NCI-H82 (cell line): ENCODE measurements around the gene ADGRD1.
A peak's percentile ranks its signal among the peaks of the same experiment; 100 is the strongest.

Source experiments
- DNase-seq: peaks from one replicate; lab custom pipeline; 2025; lab: John Stamatoyannopoulos, UW

ADGRD1 gene

DNA sequence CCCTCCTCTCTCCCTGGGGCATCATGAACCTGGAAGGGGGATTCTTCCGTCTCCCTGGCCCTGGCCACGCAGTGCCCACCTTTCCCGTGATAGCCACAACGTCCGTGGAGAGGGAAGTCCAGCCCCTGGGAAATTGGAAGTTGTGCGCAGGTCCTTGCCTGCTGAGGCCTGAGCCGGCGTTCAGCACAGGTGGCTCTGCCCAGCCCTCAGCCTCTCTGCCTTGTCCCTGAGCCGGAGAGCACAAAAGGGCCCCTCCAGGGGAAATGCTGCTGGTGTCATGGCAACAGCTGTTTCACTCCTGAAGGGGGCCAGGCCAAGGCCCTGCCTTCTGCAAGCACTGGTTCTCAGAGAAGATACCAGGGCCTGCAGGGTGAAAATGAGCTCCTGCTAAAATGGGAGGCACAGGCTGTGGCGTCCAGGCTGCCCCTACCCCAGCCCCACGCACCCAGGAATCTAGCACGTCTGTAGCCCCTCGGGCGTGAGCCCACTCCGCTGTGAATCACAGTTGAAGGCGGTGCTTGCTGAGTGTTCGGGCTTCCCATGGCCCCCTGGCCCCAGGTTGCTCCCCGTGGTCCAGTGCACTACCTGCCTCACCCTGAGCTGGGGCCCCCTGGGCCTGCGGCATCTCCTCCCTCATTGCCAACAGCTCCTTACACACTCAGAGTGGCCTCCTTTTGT lies 149.4 kb downstream of the ADGRD1 start:
- peak; percentile 13 for DNase-seq

DNA sequence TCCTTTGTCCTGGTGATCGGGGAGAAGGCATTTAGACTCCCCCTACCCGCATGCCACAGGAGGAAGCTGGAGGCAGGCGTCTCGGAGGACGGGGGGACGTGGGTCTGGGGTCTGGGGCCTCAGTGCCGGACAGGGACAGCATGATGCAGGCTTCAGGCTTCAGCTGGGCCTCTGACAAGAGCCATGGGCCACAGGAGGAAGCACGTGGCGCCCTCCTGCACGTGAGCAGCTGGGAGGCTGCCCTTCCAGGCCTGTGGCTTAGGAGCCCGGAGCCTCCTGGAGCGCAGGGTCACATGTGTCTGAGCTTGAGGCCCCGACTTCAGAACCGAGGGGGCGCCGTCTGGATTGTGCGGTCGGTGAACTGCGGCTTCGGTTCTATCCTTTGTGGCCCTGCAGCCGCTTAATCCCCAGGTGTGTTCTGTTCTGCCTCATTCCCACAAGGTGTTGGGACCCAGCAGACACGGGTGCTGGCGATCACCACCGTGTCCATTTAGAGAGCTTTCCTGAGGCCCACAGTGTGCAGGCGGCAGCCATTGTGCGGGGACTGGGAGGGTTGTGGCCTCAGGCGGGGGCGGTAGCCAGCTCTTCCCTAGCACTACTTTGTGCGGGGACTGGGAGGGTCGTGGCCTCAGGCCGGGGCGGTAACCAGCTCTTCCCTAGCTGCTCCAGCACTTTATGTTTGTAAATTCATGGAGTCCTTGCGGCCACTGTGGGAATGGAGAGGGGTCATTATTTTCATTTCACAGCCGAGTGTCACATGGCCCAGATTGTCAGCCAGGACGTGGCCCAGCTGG lies 150.2 kb downstream of the ADGRD1 start:
- no peak for DNase-seq

DNA sequence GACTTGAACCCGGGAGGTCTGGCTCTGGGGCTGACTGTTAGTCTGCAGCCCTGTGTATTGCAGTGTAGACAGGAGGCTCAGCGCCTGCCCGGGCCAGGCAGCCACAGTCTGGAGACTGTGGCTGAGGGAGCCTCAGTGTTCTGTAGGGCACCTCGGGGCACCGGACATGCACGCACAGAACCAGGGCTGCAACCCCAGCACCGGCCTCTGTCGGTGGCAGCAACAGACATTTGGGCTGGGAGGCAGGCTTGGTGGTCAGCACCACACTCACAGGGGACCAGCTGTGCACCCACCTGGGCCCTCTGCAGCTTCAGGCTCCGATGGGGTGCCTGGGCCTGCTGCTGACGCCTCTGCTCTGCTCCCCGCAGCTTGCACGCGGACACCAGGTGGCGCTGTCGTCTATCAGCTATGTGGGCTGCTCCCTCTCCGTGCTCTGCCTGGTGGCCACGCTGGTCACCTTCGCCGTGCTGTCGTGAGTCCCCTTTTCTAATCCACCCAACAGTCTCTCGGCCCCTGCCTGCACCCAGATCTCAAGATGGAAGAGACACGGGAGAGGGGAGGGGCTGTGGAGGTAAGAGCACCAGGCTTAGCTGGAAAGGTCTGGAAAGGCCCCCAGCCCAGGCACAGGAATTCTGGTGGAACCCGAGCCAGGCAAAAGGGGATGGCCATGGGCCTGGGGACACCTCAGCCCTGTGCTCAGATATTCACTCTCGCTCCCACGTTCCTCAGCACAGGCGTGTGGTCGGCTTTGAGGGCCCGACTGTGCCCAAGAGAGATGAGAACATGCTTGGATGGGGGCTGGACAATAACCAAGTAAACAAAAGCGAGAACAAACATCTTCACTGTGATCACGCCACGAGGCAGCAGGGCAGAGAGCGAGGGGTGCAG lies 151.0 kb downstream of the ADGRD1 start:
- DNase-seq, result peak; percentile 93

DNA sequence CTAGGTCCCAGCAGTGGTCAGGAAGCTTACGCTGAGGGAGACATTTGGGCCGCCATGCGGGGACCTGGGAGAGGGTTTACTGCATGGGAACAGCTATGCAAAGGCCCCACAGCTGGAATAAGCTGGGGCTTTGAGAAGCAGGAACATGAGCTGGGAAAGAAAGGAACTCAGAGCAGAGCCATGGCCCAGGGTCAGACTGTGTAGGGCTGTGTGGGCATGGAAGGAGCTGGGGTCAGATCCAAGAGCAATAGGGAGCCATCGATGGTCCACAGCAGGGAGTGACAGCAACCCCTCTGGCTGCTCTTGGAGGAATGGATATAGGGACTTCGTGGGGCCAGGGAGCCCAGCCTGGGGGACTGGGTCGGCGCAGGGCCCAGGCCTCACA lies 151.6 kb downstream of the ADGRD1 start:
- DNase-seq, result no peak

DNA sequence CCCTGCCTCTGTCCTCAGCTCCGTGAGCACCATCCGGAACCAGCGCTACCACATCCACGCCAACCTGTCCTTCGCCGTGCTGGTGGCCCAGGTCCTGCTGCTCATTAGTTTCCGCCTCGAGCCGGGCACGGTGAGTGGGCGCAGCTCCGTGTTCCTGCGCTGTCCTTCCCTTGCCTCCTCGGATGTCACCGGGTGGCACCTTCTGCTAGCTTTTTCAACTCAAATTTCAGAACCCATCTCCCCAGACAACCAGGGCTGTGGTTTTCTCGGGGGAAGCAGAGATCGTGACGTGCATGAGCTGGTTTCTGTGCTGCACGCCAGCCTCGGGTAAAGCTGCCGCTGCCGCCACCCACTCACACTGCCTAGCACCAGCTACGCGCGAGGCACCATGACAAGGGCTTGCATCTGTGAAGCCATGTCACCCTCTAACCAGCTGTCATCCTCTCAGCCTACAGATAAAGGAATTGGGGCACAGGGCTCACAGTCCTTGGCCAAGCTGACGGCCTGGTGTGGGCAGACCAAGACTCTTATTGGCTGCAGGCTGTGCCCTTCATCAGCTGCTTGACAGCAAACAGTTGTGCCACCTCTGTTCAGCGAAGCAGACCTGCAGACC lies 152.1 kb downstream of the ADGRD1 start:
- no peak for DNase-seq

DNA sequence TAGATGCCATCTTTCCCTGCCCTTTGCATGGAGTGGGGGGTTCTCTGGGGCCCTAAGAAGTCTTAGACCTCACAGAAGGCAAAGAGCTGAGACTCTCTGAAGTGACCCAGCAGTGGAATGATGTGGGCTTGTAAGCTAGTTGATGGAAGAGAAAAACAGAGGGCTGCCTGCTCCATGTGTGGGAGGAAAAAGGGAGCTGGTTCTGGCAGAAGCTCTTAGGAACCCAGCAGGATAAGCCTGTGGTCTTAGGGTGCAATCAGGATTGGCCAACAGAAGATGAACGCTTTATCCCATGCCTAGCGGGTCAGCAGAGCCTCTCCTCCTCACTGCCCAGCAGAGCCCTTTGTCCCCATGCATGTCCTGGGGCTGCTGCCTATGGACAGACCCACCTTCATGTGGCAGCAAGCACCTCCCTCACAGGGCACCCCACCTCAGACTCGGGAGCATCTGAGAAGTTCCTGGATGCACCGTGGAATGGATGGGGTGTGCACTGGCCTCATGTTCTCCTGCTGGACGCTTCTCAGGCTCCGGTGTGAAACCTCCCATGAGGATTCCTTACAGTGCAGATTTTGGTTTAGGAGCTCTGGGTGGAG lies 152.7 kb downstream of the ADGRD1 start:
- no peak for DNase-seq

DNA sequence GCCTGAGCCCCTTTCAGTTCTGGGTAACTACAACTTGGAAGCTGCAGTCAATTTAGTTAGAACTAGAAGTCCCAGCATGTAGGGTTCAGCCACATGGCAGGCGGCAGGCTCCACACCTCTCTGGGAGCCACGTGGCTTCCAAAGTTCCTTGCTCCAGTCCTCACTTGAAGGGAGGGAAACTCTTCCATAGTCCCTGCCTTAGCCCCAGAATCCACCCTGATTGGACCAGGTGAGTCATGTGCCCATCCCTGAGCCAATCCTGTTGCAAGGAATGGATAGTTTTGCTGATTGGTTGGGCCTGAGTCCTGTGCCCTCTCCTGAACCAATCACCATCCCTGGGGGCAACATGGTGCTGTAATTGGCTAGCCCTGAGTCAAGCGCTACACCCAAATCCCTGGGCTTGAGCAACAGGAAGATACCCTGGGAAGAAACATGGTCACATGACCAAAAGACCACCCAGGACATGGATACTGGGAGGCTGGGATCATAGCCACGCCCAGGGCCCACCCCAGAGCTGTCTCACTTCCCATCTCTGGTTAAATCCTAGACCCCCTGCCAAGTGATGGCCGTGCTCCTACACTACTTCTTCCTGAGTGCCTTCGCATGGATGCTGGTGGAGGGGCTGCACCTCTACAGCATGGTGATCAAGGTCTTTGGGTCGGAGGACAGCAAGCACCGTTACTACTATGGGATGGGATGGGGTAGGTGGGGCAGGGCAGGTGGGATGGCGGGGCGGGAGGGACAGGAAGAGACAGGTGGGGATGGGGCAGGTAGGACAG lies 154.7 kb downstream of the ADGRD1 start:
- DNase-seq, result no peak

DNA sequence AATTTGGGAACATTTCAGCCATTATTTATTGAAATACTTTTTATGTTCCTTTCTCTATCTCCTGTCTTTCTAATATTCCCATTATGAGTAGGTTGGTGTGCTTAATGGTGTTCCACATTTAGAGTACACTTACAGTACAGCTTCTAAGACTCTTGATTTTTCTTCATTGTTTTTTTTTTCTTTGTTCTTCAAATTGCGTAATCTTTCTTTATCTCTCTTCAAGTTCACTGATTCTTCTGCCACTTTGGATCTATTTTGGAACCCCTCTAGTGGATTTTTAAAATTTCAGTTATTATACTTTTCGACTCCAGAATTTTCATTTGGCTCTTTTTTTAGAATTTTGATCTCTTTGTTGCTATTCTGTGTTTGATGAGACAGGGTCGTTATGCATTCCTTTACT lies 157.7 kb downstream of the ADGRD1 start:
- no peak for DNase-seq

DNA sequence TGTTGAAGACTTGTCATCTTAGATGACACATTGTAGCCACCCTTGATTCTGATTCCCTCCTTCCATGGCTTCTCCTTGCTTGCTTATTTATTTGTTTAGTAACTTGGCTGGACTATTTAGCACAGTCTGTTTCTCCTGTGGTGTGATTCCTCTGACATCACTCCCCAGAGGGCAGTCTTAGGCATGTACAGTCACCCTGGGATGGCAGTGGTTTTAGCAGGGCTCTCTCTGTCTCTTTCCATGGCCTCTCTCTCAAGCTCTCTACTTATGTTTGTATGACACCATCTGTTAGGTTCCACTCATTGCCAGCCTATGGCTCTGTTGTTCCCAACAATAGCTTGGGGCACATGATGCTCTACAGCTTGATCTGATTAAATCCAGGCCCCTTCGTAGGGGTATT lies 158.3 kb downstream of the ADGRD1 start:
- DNase-seq, result peak; percentile 89

DNA sequence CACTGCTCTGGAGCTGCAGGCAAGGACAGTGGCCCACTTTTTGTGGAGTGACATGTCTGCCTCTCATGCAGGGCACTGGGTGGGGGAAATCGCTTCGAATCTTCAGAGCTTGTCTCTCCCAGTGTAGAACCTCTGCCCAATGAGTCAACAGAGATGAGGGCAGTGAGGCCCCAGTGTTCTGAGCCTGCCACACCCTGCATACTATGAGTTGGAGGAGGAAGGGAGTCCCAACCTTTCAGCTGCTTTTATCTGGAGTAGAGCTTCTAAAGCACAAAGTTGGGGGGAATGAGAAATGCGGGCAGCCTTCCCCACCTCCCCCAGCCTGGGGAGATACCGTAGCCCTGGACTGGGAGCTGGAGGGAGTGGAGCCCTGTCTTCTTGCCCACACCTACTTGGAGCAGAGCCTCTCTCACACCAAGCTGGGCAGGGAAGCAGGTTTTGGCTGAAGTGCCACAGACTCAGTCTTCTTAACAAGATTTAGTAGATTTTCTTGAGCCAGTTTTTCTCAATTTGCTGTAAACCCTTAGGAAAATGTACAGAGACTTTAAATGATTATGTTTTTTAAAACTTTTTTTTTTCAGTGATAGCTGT lies 159.1 kb downstream of the ADGRD1 start:
- no peak for DNase-seq

DNA sequence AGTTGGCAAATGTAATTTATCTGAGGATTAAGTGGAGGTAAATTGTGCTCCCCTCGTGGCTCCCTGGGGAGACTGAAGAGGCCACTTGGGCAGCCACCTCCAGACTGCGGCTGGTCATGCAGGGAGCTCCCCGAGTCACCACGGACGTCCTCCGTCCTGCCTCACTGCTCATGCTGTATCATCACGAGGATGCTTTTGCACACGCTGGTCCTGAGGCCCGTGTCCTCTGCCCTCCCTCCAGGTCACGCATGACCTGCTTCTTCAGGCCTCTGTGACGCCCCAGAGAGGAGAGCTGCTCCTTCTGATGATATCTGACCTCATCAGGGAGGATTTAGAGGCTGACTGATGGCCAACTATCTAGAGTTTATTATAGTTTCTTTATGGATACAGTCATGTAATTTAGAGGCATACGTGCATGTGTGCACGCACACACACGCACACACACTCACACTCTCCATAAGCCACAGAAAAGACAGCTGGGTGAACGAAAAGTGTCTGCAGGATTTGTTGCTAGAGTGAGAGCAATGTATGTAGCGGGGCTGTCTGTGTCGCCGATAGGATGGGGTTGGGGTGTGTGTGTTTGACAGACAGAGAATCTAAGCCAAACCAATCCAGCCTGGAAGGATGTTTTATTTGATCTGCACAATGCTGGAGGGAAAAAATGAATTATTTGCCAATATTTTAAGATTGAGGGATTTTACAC lies 160.0 kb downstream of the ADGRD1 start:
- DNase-seq, result peak; percentile 53

DNA sequence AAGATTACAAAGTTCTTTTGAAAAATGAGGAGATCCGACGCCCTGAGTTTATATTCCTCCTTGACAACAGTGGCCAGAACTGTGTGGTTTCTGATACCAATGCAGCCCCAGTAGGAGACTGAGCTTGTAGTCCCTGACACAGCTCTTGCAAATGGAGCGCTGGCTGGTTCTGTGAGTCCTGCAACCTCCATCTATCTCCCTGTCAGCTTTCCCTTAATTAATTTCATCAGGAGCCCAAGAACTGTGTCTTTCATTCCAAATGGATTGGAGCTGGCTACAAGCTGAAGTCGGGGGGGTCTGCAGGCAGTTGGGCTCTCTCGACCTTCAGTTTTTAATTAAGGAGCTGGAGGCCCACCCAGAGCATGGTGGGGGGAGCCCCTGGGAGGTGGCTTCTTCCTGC lies 160.6 kb downstream of the ADGRD1 start:
- DNase-seq, result peak; percentile 56

DNA sequence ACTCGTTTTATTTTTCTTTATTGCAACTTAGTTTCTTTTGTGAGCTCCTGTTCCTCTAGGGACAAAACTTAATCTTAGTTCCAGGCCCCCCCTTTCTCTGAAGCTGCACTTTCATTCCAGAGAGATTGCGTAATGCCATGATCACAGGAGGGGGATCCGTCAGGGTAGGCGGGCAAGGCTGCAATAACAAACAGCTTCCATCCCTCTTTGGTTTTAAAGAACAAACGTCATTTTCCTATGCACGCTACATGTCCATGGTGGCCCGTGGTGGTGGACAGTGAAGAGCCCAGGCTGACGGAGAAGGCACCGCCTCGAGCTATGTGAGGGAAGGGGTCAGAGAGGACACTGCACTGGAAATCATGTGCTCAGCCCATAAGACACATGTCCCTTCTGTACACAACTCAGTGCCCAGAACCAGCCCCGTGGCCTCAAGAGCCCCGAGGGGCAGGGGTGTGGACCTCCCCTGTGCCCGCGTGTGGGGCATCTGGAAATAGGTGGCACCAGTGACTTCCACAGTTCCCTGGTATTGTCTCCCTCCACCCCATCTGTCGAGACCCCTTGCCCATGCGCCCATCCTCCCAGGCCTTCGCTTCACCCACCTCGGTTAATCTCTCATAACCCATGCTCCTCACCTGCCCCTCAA lies 161.4 kb downstream of the ADGRD1 start:
- DNase-seq, result no peak

DNA sequence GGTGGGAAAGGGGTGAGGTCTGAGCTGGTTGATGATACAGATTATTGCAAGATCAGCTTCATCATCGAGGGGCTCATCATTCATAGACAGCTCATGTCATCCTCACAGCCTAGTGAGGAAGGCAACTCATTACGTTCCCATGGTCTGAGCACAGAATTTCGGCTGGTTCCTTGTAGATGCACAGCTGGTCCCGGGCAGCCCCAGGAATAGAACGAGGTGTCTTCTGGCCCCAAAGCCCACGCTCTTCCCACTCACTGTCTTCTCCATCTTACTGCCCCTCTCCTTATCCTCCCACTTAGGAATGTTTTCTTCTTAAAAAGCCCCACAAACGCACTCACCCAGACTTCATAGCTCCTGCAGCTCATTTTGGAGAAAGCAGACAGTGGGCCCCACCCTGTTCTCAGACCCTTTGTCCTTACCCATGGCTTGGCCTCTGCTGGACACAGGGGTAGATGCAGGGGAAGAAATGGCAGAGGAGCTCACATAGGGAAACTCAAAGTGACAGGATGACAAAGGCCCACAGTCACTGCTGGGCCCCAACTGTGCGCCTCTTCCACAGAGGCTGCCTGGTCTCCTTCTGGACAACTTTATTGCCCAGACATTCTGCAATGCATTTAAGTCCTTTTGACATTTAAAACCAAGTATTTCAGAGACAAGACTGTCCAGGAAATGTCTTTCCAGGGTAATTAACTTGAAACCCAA lies 162.2 kb downstream of the ADGRD1 start:
- no peak for DNase-seq

DNA sequence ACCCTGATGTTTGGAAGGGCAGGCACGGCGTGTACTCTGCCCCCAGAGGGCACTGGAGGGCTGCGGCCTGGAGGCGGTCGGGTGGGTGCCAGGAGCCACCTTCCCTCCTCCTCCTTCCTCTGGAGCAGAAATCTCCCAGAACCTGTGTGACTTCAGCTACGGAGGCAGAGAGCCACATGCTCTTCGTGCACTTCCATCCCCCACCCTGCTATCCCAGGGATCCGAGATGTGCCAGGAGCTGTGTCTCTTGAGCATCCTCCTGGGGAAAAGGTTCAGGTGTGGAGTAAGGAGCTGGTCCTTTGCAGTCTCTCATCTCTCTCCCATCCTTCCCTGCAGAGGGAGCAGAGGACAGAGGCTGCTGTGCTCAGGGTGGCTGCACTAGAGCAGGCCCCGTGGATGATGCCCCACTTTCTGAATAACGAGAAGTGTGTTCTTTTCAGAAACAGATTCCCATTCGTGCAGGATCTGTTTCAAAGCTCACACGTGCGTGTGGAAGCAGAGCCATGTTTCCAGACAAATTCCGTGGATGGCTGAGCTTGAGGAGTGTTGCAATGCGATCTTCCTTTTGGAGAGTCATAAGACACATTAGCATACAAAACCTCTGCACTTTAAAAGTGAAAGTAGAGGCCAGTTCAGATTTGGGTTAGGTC lies 162.9 kb downstream of the ADGRD1 start:
- peak; percentile 56 for DNase-seq

DNA sequence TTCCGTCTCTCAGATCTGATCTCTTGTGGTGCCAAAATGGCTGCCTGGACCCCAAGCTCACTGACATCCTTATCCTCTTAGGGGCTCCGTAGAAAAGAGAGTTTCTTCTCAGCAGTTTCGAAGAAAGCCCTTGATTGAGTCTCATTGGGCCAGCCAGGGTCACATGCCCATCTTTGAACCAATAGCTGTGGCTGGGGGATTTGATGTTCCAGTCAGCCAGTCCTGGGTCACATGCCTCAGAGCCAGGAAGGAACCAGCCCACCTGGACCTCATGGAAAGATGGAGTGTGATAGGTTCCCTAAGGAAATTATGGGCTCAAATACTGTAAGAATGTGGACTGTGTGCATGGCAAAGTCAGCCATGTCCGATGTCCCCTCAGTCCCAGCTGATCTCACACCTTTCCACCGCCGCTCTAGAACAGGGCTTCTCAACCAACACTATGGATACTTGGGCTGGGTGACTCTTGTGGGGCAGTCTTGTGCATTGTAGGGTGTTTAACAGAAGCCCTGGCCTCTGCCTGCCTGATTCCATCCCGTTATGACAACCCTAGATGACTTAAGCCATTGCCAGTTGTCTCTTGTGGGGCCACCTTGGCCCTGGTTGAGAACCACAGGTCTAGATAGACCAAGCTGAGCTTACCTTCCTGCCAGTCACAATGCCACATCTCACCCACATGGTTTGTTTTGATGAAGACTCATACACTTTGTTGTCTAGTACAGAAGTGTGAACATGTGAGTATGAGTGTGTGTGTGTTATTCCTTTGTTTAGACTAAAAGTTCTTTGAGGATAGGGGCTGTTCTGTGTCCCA lies 163.9 kb downstream of the ADGRD1 start:
- no peak for DNase-seq

DNA sequence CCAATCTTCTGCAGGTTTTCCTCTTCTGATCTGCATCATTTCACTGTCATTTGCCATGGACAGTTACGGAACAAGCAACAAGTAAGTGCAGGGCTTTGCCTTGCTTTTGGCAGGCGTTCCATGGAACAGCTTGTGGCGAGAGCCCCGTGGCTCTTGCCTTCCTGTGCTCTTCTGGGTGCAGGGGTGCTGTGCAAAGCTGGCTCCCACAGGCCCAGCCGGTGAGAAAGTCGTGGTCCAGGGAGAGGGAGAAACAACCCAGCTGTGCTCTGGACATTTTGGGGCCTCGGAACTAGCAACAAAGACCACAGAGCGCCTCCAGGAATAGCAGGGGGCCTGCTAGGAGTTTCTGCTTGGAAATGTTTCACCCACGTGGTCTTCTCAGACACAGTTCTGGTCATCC lies 164.7 kb downstream of the ADGRD1 start:
- no peak for DNase-seq
